HG03280 (cell line): Measurements from ENCODE around the gene KBTBD4.
"Not testable (repeated sequence)": the region's sequence is repeated elsewhere in the genome, so short reads cannot be mapped to it uniquely, and the experiment has no call there.

Experiments
- ATAC-seq: cut with Tn5 transposase; IDR thresholded peaks from one replicate; pipeline ENCODE4 v1.9.1; 2021; ENCODE audit warnings: mild to moderate bottlenecking, moderate library complexity; ENCODE audit not compliant: unreplicated experiment

KBTBD4 gene

DNA sequence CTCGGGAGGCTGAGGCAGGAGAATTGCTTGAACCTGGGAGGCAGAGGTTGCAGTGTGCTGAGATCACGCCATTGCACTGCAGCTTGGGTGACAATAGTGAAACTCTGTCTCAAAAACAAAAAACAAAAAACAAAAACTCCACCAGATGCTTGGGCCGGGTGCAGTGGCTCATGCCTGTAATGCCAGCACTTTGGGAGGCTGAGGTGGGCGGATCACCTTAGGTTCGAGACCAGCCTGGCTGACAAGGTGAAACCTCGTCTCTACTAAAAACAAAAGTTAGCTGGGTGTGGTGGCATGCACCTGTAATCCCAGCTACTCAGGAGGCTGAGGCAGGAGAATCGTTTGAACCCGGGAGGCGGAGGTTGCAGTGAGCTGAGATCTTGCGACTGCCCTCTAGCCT lies 14.4 kb downstream of the KBTBD4 start:
- not testable (repeated sequence) for ATAC-seq

DNA sequence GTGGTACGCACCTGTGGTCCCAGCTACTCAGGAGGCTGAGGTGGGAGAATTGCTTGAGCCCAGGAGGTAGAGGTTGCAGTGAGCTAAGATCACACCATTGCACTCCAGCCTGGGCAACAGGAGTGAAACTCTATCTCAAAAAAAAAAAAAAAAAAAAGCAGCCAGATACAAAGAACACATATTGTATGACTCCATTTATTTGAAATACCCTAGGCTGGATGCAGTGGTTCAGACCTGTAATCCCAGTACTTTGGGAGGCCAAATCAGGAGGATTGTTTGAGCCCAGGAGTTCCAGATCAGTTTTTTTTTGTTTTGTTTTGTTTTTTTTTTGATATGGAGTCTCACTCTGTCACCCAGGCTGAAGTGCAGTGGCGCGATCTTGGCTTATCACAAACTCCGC lies 16.4 kb downstream of the KBTBD4 start:
- ATAC-seq, result not testable (repeated sequence)

DNA sequence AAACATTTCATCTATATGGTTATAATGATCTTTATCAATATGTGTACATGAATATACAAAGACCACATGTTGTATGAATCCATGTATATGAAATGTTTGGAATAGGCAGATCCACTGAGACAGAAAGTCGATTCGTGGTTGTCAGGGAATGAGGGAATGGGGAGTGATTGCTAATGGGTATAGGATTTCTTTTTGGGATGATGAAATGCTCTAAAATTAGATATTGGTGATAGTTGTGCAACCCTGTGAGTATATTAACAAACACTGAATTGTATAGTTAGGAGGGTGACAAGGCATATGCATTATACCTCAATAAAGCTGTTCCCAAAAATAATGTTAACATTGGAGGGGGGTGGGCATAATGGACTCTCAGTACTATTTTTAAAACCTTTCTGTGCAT lies 18.3 kb downstream of the KBTBD4 start:
- ATAC-seq, result no peak

DNA sequence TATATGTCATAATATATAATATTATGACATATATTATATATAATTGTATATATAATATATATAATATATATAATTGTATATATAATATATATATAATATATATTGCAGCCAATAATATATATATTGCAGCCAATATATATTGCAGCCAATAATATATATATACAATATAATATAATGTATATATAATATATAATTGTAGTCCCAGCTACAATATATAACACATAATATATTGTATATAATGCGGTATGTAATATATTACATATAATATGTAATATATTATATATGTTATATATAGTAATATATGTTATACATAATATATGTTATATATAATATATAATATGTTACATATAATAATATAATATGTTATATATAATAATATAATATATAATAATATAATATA lies 20.1 kb downstream of the KBTBD4 start:
- ATAC-seq, result no peak

DNA sequence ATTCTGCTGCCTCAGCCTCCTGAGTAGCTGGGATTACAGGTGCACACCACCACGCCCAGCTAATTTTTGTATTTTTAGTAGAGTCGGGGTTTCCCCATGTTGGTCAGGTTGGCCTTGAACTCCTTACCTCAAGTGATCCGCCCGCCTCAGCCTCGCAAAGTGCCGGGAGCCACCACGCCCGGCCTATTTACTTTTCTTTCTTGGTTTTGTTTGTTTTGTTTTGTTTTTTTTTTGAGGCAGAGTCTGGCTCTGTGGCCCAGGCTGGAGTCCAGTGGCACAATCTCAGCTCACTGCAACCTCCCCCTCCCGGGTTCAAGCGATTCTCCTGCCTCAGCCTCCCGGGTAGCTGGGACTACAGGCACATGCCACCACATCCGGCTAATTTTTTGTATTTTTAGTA lies 21.8 kb downstream of the KBTBD4 start:
- not testable (repeated sequence) for ATAC-seq

DNA sequence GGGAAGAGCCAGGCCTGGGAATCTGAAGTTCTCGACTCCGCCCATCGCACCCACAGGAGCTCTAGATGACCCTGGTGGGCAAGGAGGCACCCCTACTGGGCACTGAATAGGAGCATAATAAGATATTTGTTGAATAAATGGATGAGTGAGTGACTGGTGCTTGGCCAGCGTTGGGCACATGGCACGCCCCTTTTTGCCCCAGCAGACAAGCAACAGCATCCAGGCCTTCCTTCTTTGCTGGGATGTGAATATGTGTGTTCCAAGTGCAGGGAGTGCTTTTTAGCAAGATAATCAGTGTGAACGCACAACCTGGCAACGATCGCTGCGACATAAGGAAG lies 25.4 kb downstream of the KBTBD4 start:
- ATAC-seq, result peak; percentile 29

GRCh38 chr11:47552566-47553405 lies 26.0 kb downstream of the KBTBD4 start, which contains the start of gene CELF1:
CELF1 (minus strand) TSS chr11:47553132; CDS start chr11:47499523, 53,609 bp downstream.
- ATAC-seq, result peak; percentile 93

DNA sequence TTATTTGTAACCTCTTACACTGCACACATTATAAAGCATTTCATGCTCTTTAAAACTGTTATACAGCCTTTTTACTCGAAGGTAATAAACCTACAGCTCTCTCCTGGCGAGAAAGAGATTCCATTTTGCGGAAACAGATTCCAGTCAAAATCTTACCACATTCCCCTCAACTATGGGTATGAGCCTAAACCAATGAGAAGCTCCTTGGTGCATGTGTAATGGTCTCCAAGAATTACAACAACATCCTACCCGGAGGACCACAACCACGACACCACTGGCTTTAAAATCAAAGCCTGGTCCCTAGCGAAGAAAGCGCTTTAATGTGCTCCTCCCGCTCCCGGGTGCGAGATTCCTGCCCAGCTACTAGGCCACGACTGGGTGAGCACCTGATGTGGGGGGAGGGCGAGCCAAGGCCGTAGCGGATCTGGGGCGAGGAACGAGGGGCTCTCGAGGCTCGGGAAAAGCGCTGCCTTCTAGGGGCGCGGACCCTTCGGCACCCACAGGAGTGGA lies 26.7 kb downstream of the KBTBD4 start:
- no peak for ATAC-seq

DNA sequence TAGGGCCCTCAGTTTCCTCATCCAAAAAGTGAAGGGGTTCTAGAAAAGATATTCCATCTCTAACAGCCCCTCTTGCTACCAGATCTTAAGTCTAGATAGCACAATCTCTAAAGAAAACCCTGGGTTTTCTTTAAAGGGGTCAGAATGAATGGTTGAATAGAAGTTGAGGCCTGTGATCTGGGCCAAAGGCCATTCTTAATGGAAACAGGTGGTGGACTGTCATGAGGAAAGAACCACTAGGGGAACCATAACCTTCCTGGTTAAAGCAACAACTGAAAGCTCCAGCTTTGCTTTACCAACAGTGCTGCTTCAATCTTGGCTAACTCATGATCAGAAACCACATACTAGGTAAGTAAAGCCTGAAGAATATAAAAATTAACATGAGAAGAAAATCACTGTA lies 27.7 kb downstream of the KBTBD4 start:
- ATAC-seq, result no peak

GRCh38 chr11:47550288-47551047 lies 28.3 kb downstream of the KBTBD4 start:
- no peak for ATAC-seq

DNA sequence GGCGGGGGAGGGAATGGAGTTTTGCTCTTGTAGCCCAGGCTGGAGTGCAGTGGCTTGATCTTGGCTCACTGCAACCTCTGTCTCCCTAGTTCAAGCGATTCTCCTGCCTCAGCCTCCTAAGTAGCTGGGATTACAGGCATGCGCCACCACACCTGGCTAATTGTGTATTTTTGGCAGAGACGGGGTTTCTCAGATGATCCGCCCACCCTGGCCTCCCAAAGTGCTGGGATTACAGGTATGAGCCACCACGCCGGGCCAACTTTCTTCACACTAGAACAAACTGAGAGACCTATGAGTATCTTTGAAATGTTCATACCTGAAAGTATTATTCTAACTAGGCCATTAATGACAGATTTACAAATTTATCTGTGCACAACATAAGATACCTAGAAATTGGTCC lies 32.5 kb downstream of the KBTBD4 start:
- ATAC-seq, result not testable (repeated sequence)

- ATAC-seq, result no peak
Observed at GRCh38 chr11:47545298-47545697, 33.5 kb downstream of the KBTBD4 start.

DNA sequence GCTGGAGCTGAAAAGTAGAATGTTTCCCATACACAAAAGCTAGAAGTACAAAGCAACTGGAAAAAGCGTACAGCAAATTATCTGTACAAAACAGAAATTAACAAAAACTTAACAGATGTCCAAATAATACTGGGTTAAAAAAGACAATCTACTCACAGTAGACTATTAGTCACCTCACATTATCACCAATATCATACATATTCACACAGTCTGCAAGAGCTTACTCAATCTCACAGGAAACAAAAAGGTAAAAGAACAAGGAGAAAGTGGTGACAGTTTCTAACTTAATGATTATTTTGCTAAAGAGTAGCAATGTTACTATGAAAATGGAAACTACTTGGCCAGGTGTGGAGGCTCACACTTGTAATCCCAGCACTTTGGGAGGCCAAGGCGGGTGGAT lies 37.7 kb downstream of the KBTBD4 start:
- no peak for ATAC-seq

GRCh38 chr11:47539681-47540039 lies 39.1 kb downstream of the KBTBD4 start:
- ATAC-seq, result no peak

GRCh38 chr11:47538741-47539565 lies 39.8 kb downstream of the KBTBD4 start:
- ATAC-seq, result no peak

DNA sequence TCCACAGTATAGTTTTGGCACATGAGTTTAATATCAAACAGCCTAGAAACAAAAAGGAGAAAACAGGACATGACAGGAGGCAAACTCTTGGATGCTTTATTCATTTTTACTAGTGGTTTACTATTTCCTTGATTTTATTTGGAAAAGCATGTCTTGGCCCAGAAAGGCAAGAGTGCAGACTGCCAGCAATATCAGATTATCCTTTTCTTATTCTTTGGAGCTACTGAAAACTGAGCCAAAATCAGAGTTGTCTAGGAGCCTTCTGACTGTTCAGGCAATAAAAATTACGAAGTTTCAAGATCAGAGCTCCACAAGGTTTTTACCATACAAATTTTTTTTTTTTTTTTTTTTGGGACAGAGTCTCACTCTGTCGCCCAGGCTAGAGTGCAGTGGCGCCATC lies 41.9 kb downstream of the KBTBD4 start:
- no peak for ATAC-seq

GRCh38 chr11:47534704-47535251 lies 44.0 kb downstream of the KBTBD4 start:
- ATAC-seq, result no peak

- no peak for ATAC-seq
Observed at GRCh38 chr11:47533690-47534151, 45.0 kb downstream of the KBTBD4 start.

DNA sequence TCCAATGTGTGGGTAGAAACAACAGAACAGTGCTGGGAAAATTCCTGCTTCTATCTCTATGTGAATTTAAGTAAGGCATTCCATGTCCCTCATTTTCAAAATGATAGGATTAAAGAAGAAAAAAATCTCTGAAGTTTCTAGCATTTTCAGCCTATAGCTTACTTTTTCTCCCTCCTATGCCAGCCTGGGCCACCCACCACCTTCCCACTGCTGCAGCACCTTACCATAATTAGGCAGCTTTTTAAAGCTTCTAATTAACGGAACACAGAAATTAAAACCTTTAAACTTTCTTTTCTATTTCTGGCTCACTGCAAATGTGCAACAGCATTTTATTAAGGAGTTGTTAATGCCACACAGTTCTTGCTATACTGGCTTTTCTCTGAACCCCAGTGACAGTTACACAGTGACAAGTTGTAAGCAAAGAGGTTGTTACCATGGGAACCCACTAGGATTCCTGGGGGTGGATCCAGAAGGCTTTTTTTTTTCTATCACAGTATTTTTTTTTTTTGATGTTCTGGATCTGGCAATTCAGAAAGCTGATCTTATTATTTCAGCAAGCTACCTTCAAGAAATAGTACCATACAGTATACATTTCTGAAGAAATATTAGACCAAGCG lies 46.1 kb downstream of the KBTBD4 start:
- ATAC-seq, result no peak

GRCh38 chr11:47531666-47532065 lies 47.1 kb downstream of the KBTBD4 start:
- no peak for ATAC-seq
